HG03442 (cell line): ENCODE results near the gene SARDH.

Experiments
- ATAC-seq: cut with Tn5 transposase; IDR thresholded peaks from one replicate; pipeline ENCODE4 v1.9.1; 2021; ENCODE audit warnings: mild to moderate bottlenecking, moderate library complexity; ENCODE audit not compliant: unreplicated experiment

Gene SARDH

DNA sequence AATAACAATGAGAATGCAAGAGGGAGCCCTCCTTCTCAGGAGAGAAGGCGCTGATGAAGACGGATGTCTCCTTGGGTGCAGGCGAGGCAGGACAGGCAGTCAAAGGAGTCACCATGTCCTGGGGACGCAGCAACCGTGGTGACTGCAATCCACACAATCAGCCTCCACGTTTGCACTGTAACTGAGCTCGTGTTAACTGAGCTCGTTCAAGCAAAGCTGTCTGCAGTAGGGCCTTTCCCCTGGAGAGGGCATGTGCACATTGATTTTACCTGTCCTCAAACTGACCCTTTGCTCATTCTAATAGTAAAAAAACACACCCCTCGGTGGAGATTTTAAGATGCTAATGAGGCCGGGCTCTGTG is 2.8 kb downstream of the SARDH start:
- no peak for ATAC-seq

GRCh38 chr9:133734590-133735414 is 3.4 kb downstream of the SARDH start:
- no peak for ATAC-seq

- no peak for ATAC-seq
These were observed 4.2 kb downstream of the SARDH start for GRCh38 chr9:133733796-133734533.

DNA sequence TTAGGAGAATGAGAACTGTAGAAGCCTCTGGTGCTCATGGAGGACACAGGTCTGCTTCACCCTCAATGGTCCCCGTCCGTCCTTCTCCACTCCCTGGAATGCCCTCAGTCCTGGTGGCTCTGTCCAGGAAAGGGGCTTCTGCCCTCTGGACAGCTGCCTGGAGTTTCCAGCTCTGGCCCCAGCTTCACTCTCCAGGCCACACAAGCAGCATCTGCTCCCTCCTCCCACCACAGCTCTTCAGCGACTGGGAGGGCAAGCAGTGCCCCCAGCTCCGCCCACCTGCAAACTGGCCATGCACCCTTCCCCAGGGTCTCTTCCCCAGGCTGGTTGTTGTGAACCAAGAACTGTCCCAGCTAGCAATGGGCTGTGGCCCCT is 4.7 kb downstream of the SARDH start:
- no peak for ATAC-seq

DNA sequence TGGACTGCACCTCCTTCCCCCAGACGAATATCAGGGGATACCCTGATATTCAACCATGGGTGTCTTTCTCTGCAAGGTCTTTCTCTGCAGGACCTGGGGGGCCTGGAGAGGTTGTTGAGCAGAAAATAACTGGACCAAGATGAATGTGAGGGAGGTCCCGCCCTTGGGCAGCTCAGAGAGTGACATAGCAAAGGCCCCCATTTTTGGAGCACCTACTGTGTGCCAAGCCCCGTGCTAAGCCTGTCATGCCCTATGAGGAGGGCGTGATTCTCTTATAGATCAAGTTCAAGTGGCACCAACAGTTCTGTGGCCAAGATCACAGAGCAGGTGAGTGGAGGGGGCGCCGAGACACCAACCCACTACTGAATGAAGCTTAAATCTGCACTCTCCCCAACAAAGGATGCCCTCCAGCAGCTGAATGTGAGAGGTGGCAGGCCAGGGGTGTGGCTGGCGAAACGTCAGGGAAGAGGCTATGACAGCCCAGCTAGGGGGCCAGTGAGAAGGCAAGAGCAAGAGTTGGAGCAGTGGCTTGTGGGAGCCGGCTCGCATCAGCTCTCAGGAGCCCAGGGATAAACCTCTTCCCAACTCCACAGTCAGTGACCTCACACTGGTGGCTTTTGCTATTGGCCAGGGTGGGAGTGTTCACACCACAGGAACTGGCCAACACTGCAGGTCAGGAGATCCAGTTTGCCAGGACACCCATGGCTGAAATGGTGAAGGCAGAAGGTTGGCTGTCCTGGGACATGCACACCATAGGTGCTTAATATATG is 5.3 kb downstream of the SARDH start:
- no peak for ATAC-seq

GRCh38 chr9:133731876-133732638 is 6.1 kb downstream of the SARDH start:
- no peak for ATAC-seq

DNA sequence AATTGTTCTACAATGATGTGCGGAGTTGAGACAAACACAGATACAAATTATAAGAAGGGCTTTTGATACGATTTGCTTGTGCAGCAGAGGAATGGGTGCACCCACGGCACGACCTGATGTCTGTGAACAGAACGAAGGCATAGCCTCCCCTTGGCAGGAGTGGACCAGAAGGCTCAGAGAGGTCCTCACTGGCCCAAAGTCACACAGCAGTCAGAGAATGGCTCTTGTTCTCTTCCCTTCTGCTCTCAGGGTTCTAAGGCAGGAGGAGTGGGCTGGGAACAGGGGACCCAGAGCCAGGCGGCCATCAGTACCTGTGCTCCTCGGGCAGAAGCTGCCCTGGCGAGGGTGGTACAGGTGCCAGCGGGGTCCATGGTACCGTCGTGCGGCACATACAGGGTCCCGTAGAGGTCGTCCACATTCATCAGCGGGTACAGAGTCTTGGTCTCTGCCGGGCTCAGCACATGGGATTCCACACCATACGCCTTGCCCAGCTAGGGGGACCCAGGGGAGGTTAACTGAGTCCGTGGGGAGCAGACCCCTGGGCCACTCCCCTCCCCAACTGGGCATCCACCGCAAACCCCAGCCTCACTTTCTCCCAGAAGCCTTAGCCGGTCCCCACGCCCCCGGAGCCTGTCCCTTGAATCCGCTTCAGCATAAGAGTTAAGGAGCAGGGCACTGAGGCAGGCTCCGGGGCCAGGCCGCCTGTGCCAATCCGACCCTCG is 7.0 kb downstream of the SARDH start:
- ATAC-seq = no peak

DNA sequence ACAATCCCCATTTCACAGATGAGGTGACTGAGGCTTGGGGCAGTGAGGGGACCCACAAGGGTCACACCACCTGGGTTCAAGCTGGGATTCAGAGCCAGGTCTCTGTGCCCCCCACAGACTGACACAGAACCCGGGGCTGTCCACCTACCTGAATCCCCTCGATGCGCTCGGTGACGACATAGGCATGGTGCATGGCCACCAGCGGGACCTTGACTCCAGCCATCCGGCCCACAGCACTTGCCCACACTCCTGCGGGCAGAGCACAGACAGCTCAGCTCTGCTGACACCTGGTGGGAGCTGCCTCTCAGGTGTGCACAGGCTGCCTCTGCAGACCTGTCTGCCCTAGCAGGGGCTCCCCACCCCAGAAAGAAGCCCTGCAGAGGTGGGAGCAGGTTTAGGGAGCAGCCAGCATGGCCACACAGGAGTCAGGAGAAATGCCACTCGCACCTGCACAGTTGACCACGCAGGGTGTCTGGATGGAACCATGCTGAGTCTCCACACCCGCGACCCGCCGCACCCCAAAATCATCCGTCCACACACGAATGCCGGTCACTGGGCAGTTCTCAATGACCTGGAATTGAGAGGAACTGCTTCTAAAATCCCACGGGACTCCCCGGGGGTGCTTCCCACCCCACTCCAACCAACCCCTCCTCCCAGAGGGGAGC is 8.4 kb downstream of the SARDH start:
- no peak for ATAC-seq

- no peak for ATAC-seq
These were observed 9.1 kb downstream of the SARDH start for GRCh38 chr9:133728856-133729616.

- no peak for ATAC-seq
These were observed 10.2 kb downstream of the SARDH start for GRCh38 chr9:133727876-133728441.

DNA sequence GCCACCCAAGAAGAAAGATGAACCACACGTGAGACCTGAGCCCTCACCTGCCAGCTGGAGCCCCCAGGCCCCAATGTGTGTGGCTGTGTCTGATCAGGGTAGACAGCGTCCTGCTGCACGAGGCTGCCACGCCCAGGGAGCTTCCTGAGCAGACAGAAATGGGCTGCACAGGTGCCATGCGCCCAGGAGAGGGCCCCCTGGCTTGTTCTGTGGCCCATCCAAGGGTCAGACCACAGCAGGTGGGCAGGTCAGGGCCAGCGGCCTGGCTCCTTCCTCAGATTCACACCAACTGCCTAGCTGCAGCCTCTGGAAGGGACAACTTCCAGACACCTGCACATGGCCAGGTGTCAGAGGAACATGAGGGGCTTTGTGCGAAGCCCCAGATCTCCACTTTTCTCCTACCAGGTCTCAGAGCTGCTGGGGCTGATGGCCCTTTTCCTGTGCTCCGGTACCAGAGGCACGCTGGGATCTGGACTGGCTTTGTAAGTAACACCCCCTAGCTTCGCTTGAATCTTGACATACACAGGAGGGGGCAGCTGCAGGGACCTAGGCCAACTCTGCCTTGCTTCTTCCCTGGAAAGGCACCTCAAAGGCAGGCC is 10.8 kb downstream of the SARDH start:
- no peak for ATAC-seq

DNA sequence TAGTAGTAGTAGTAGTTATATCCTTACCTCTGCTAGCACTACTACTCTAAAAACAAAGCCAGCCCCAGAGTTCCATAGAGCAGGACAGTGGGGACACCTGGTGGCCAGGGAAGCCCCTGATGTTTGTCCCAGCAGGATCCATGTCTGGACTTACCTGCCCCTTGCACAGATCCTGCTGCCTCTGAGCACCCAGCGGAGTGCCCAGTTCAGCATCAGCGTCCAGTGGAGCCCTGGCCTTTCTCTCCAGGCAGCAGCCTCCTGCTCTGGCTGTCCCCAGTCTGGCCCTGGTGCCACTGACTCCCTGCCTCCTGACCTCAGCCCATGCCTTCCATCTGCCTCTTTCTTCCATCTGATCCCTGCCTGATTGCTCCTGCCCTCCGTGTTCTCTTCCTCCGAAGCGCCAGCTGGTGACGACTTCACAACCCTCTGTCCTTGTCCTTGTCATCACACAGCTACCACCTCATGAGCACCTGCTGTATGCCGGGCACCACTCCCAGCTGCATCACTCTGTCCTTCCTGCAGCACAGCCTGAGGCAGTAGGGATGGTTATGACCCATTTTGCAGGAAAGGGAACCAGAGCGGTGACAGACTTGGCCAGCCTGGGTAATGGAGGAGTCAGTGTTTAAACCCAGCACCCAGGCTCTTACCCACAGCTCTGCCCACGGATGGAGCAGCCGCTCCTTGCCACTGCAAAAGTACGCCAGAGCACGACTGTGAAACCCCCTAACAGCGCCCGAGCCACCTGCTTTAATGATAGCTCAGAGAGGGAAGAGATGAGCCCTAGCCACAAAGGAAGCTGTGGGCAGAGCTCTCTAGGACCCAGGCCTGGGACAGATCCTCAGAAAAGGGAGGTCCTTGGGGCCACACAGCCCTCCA is 11.5 kb downstream of the SARDH start:
- ATAC-seq = no peak

GRCh38 chr9:133725886-133726285 is 12.3 kb downstream of the SARDH start:
- ATAC-seq = no peak

DNA sequence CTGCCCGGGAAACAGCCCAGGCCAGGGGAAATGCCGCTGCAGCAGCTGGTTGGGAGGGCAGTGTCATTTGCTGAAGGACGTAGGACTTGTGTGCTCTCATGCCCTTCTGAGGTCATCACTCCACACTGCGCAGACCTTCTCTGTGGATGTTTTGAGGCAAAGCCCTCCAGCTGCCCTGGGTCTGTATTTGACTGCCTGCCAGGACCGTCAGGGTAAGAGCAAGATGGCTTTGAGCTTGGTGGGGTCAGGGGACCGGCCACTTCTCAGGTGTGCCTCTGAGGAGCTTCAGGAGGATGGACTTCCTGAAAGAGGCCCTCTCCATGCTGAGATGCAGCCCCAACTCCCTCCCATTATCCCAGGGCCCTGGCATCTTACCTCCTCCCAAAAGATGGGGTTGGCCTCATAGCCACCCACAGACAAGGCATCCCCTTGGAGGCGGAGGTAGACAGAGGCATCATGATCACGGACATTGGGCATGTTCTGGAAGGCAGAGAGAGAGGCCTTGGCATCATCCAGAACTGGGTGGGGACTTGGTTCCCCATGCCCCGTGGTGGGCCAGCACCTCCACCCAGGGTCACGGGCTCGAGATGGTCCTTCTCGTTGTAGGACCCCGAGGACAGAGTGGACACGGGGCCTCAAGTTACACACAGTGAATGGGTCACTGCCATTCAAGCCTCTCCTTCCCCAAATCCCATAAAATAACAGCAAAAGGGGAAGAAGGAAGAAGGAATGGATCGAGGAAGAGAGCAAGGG is 19.4 kb downstream of the SARDH start:
- no peak for ATAC-seq

GRCh38 chr9:133717113-133718031 is 20.8 kb downstream of the SARDH start:
- no peak for ATAC-seq
